Calu3 (cell line): ENCODE data around the gene TFCP2. TPM values are rescaled to one million over a fixed set of nuclear protein-coding genes. Genes with fewer than 3 reads are reported as not detected.

Experiments used
- BruUV-seq: library from RNA; stranded (reverse); fragments of 400-500 nt; replicated peaks from 2 replicates; lab custom pipeline; 2021; lab: Mats Ljungman, UMichigan
- CTCF ChIA-PET: fragments of 300-600 bp; sonication (Branson Sonifier 250); formaldehyde crosslinking; loops from one replicate; lab custom pipeline; 2022; ENCODE audit warnings: antibody characterized with exemption; lab: Charles Lee
- DNase-seq: peaks from one replicate; pipeline ENCODE4 v3.0.0; 2022
- H3K27ac Mint-ChIP-seq: one replicate; pipeline ENCODE4 v1.8.0; 2022; ENCODE audit warnings: mixed read lengths; ENCODE audit not compliant: unreplicated experiment
- H3K27me3 Mint-ChIP-seq: one replicate; pipeline ENCODE4 v1.8.0; 2022; ENCODE audit warnings: mixed read lengths; ENCODE audit not compliant: unreplicated experiment
- H3K36me3 Mint-ChIP-seq: one replicate; pipeline ENCODE4 v1.8.0; 2022; ENCODE audit warnings: mild to moderate bottlenecking, moderate library complexity, mixed read lengths; ENCODE audit not compliant: insufficient read depth, unreplicated experiment
- H3K4me1 Mint-ChIP-seq: one replicate; pipeline ENCODE4 v1.8.0; 2022; ENCODE audit warnings: mild to moderate bottlenecking, low read depth, mixed read lengths; ENCODE audit not compliant: unreplicated experiment
- H3K4me3 Mint-ChIP-seq: one replicate; pipeline ENCODE4 v1.8.0; 2022; ENCODE audit warnings: mild to moderate bottlenecking, low read depth, moderate library complexity, mixed read lengths; ENCODE audit not compliant: unreplicated experiment
- H3K9me3 Mint-ChIP-seq: one replicate; pipeline ENCODE4 v1.8.0; 2022; ENCODE audit warnings: low read depth, mixed read lengths; ENCODE audit not compliant: unreplicated experiment
- CTCF ChIP-seq: fragments of 200-600 bp; IDR thresholded peaks from one replicate; pipeline ENCODE4 v1.8.0; 2022; ENCODE audit warnings: antibody characterized with exemption; ENCODE audit not compliant: unreplicated experiment
- intact Hi-C: fragments of 100-400 bp; cut with micrococcal nuclease; formaldehyde crosslinking; loops from one replicate; pipeline ENCODE4 v1.10.0; 2022; ENCODE audit not compliant: unreplicated experiment
- total RNA-seq: library from RNA; stranded (reverse); gene quantifications from 2 replicates; pipeline ENCODE4 v1.2.3, GENCODE V29; 2022

TFCP2 gene
- total RNA-seq, 1 experiment from 2014 or later, result 19.6 TPM

GRCh38 chr12:51077930-51078329 is 95.0 kb downstream of the TFCP2 start:
- Mint-ChIP-seq H3K9me3 (no peaks in the 10 kb centered on the region), H3K27ac (no peak overlapping the region), H3K4me3 (no peak overlapping the region), H3K36me3 (peaks cover 6% of the 10 kb centered on the region), H3K4me1 (peaks cover 13% of the 10 kb centered on the region), H3K27me3 (no peaks in the 10 kb centered on the region)
- CTCF ChIA-PET, result no interaction called here
- no peak for TF ChIP-seq CTCF
- BruUV-seq, result no TSS peak
- DNase-seq, result no peak
- intact Hi-C loops, result no loop called here

GRCh38 chr12:51076236-51076930 is 96.6 kb downstream of the TFCP2 start:
- BruUV-seq, result no TSS peak
- H3K36me3 Mint-ChIP-seq, result peaks cover 8% of the 10 kb centered on the region
- CTCF ChIA-PET, result no interaction called here

GRCh38 chr12:51075390-51075789 is 97.5 kb downstream of the TFCP2 start:
- CTCF ChIA-PET, result no interaction called here
- Mint-ChIP-seq H3K27me3 (no peaks in the 10 kb centered on the region), H3K36me3 (peaks cover 16% of the 10 kb centered on the region), H3K4me1 (no peaks in the 10 kb centered on the region), H3K4me3 (no peak overlapping the region), H3K27ac (no peak overlapping the region), H3K9me3 (no peaks in the 10 kb centered on the region)
- DNase-seq, result no peak
- no peak for TF ChIP-seq CTCF
- BruUV-seq, result no TSS peak
- intact Hi-C loops, result no loop called here

More at GRCh38 chr12:51076236-51076930, 96.6 kb downstream of the TFCP2 start:
- Mint-ChIP-seq H3K9me3 (no peaks in the 10 kb centered on the region), H3K4me1 (peaks cover 2% of the 10 kb centered on the region), H3K27me3 (no peaks in the 10 kb centered on the region), H3K27ac (no peak overlapping the region), H3K4me3 (no peak overlapping the region)
- no peak for DNase-seq
- no peak for TF ChIP-seq CTCF
- intact Hi-C loops, result no loop called here

GRCh38 chr12:51071663-51072062 is 101.3 kb downstream of the TFCP2 start:
- Mint-ChIP-seq H3K27me3 (no peaks in the 10 kb centered on the region), H3K9me3 (no peaks in the 10 kb centered on the region), H3K4me1 (no peaks in the 10 kb centered on the region), H3K4me3 (no peak overlapping the region), H3K27ac (no peak overlapping the region), H3K36me3 (peaks cover 23% of the 10 kb centered on the region)
- DNase-seq, result no peak
- CTCF ChIA-PET, result interaction anchor here (0.6 kb wide), 1 partner anchor 266 kb away, joined by 3 read pairs; no protein-coding TSS in a partner anchor
- intact Hi-C loops, result no loop called here
- no peak for TF ChIP-seq CTCF
- BruUV-seq, result no TSS peak
